Body of pancreas (tissue), 4 donors: ENCODE results near the gene CNTNAP5. TPM values are rescaled to one million over a fixed set of nuclear protein-coding genes. Genes with fewer than 3 reads are reported as not detected.

Experiments used
- ATAC-seq: fragments of 150-250 bp; one replicate; pipeline ENCODE4 v1.9.1; 2016
- DNase-seq, 4 donors: peaks; one replicate each; pipeline ENCODE4 v3.0.0-alpha.2; 2019
- H3K27ac ChIP-seq, 4 donors: fragments of 200-600 bp; sonication (generic); 1 replicate in 3 of 4; 2 replicates in 1 of 4; pipeline versions ENCODE4 v1.5.1 to v1.6.1; 2016 to 2019; ENCODE audit warnings: mild to moderate bottlenecking in 1 of 4, mixed read lengths in 1 of 4, moderate library complexity in 1 of 4
- H3K27me3 ChIP-seq, 2 donors: fragments of 200-600 bp; sonication (generic); one replicate each; pipeline ENCODE4 v1.6.0; 2016; ENCODE audit warnings: mild to moderate bottlenecking in 1 of 2
- H3K36me3 ChIP-seq, 2 donors: fragments of 200-600 bp; sonication (generic); replicated peaks in 1 of 2; 2 replicates each; pipeline ENCODE4 v1.5.1; 2016; ENCODE audit warnings: low read depth in 2 of 2; ENCODE audit not compliant: insufficient read depth in 1 of 2
- H3K4me1 ChIP-seq: fragments of 200-600 bp; sonication (generic); one replicate; pipeline ENCODE4 v1.6.0; 2016
- H3K4me3 ChIP-seq, 2 donors: fragments of 200-600 bp; sonication (generic); 1 replicate in 1 of 2; 2 replicates in 1 of 2; pipeline ENCODE4 v1.5.1; 2016 to 2019
- H3K9me3 ChIP-seq, 3 donors: fragments of 200-600 bp; sonication (generic); 1 replicate in 2 of 3; 2 replicates in 1 of 3; pipeline ENCODE4 v1.5.1; 2016
- CTCF ChIP-seq, 7 experiments: fragments of 450-650 bp in 4 of 7; fragments of 200-600 bp in 3 of 7; sonication (generic) in 3 of 7; IDR thresholded peaks; one replicate each; pipeline ENCODE4 v1.5.1; 2016 to 2019; ENCODE audit warnings: antibody characterized with exemption in 7 of 7
- POLR2A ChIP-seq, 3 donors: fragments of 450-650 bp; IDR thresholded peaks; one replicate each; pipeline ENCODE4 v1.6.1; 2016; ENCODE audit warnings: antibody characterized with exemption in 3 of 3, mild to moderate bottlenecking in 2 of 3
- WGBS, 2 donors: methylation state at CpG; one replicate each; pipeline ENCODE4 v1.1.5; 2017; 5-methylcytosine and 5-hydroxymethylcytosine counted together
- intact Hi-C: fragments of 100-400 bp; cut with DNase I; formaldehyde crosslinking; loops from one replicate; pipeline ENCODE4 v1.15.1; 2023
- total RNA-seq, 2 donors: library from RNA; depleted of rRNA; stranded (reverse); fragments of >200 nt; gene quantifications; one replicate each; pipeline ENCODE4 v1.1.0, GENCODE V29; 2016

Gene CNTNAP5
- total RNA-seq, 2 donors from 2014 or later, result 0.26 to 0.33 TPM

- no peaks in the 10 kb centered on the region for H3K36me3 ChIP-seq
- no peak for TF ChIP-seq CTCF (IDR thresholded peaks at IDR 0.05)
- no peak for TF ChIP-seq POLR2A (IDR thresholded peaks at IDR 0.05)
- H3K27ac ChIP-seq, result no peak overlapping the region
- WGBS, 2 donors, result 56 to 72% methylated on average over 2 of the region's 2 CpGs
- H3K4me3 ChIP-seq, result no peak overlapping the region
- H3K27me3 ChIP-seq, result no peaks in the 10 kb centered on the region
- ATAC-seq, result no peak
- H3K9me3 ChIP-seq, result no peaks in the 10 kb centered on the region
- H3K4me1 ChIP-seq, result no peaks in the 10 kb centered on the region
- intact Hi-C loops, result no loop called here
- no peak for DNase-seq
Observed at GRCh38 chr2:124201713-124202112, 176.6 kb downstream of the CNTNAP5 start.

- H3K27me3 ChIP-seq, result no peaks in the 10 kb centered on the region
- H3K4me1 ChIP-seq, result no peaks in the 10 kb centered on the region
- intact Hi-C loops, result no loop called here
- H3K27ac ChIP-seq, result no peak overlapping the region
- DNase-seq, result no peak
- no peaks in the 10 kb centered on the region for H3K9me3 ChIP-seq
- TF ChIP-seq POLR2A (IDR thresholded peaks at IDR 0.05), result no peak
- TF ChIP-seq CTCF (IDR thresholded peaks at IDR 0.05), result no peak
- no peaks in the 10 kb centered on the region for H3K36me3 ChIP-seq
- no peak overlapping the region for H3K4me3 ChIP-seq
- 61 to 69% methylated on average over 4 of the region's 4 CpGs for WGBS, 2 donors
- ATAC-seq, result no peak
Observed at GRCh38 chr2:124209441-124209840, 184.4 kb downstream of the CNTNAP5 start.

GRCh38 chr2:124211461-124211860 lies 186.4 kb downstream of the CNTNAP5 start:
- Histone ChIP-seq H3K4me3 (no peak overlapping the region), H3K27me3 (no peaks in the 10 kb centered on the region), H3K36me3 (no peaks in the 10 kb centered on the region), H3K4me1 (no peaks in the 10 kb centered on the region), H3K27ac (no peak overlapping the region), H3K9me3 (no peaks in the 10 kb centered on the region)
- intact Hi-C loops, result no loop called here
- ATAC-seq (no peak), DNase-seq (no peak)
- TF ChIP-seq CTCF (IDR thresholded peaks at IDR 0.05) (no peak), POLR2A (IDR thresholded peaks at IDR 0.05) (no peak)
- WGBS, 2 donors, result 27 to 30% methylated on average over 2 of the region's 2 CpGs

- TF ChIP-seq POLR2A (IDR thresholded peaks at IDR 0.05), result no peak
- no peak for TF ChIP-seq CTCF (IDR thresholded peaks at IDR 0.05)
- H3K4me1 ChIP-seq, result no peaks in the 10 kb centered on the region
- no peak overlapping the region for H3K4me3 ChIP-seq
- DNase-seq (no peak), ATAC-seq (no peak)
- intact Hi-C loops, result no loop called here
- no peaks in the 10 kb centered on the region for H3K9me3 ChIP-seq
- no peaks in the 10 kb centered on the region for H3K27me3 ChIP-seq
- H3K27ac ChIP-seq, result no peak overlapping the region
- WGBS, 2 donors, result 58 to 64% methylated on average over 7 of the region's 7 CpGs
- no peaks in the 10 kb centered on the region for H3K36me3 ChIP-seq
Observed at GRCh38 chr2:124213977-124214587, 189.0 kb downstream of the CNTNAP5 start.

GRCh38 chr2:124246170-124246569 lies 221.1 kb downstream of the CNTNAP5 start:
- intact Hi-C loops, result no loop called here
- Histone ChIP-seq H3K9me3 (no peaks in the 10 kb centered on the region), H3K36me3 (no peaks in the 10 kb centered on the region), H3K4me1 (no peaks in the 10 kb centered on the region), H3K27me3 (no peaks in the 10 kb centered on the region), H3K4me3 (no peak overlapping the region), H3K27ac (no peak overlapping the region)
- no peak for DNase-seq
- TF ChIP-seq CTCF (IDR thresholded peaks at IDR 0.05) (no peak), POLR2A (IDR thresholded peaks at IDR 0.05) (no peak)
- 63 to 69% methylated on average over 4 of the region's 4 CpGs for WGBS, 2 donors
- ATAC-seq, result no peak
